ENCODE data around the gene ADNP. TPM values are rescaled to one million over a fixed set of nuclear protein-coding genes. Genes with fewer than 3 reads are reported as not detected.

ADNP gene
- total and polyA plus RNA-seq, 2 experiments from 2014 or later = 95.0 to 106 TPM

DNA sequence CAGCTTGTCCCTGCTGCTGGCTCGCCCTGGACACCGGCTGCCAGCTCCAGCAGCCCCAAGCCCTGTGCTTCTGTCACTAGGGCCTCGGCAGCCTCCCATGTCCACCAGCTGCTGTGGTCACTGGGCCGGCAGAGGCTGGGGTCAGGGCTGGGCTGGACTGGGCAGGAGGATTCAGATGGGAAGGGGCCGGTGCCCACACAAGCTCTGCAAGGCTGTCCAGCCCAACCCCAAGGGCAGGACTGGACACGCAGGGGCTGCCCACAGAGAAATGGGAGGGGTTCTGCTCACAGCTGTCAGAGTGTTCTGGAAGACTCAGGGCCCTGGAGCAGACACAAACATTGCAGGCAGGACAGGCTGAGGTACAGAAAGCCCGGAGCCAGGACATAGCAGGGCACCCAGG is 65.6 kb downstream of the ADNP start (continued):
- TF ChIP-seq, protein P1, sequence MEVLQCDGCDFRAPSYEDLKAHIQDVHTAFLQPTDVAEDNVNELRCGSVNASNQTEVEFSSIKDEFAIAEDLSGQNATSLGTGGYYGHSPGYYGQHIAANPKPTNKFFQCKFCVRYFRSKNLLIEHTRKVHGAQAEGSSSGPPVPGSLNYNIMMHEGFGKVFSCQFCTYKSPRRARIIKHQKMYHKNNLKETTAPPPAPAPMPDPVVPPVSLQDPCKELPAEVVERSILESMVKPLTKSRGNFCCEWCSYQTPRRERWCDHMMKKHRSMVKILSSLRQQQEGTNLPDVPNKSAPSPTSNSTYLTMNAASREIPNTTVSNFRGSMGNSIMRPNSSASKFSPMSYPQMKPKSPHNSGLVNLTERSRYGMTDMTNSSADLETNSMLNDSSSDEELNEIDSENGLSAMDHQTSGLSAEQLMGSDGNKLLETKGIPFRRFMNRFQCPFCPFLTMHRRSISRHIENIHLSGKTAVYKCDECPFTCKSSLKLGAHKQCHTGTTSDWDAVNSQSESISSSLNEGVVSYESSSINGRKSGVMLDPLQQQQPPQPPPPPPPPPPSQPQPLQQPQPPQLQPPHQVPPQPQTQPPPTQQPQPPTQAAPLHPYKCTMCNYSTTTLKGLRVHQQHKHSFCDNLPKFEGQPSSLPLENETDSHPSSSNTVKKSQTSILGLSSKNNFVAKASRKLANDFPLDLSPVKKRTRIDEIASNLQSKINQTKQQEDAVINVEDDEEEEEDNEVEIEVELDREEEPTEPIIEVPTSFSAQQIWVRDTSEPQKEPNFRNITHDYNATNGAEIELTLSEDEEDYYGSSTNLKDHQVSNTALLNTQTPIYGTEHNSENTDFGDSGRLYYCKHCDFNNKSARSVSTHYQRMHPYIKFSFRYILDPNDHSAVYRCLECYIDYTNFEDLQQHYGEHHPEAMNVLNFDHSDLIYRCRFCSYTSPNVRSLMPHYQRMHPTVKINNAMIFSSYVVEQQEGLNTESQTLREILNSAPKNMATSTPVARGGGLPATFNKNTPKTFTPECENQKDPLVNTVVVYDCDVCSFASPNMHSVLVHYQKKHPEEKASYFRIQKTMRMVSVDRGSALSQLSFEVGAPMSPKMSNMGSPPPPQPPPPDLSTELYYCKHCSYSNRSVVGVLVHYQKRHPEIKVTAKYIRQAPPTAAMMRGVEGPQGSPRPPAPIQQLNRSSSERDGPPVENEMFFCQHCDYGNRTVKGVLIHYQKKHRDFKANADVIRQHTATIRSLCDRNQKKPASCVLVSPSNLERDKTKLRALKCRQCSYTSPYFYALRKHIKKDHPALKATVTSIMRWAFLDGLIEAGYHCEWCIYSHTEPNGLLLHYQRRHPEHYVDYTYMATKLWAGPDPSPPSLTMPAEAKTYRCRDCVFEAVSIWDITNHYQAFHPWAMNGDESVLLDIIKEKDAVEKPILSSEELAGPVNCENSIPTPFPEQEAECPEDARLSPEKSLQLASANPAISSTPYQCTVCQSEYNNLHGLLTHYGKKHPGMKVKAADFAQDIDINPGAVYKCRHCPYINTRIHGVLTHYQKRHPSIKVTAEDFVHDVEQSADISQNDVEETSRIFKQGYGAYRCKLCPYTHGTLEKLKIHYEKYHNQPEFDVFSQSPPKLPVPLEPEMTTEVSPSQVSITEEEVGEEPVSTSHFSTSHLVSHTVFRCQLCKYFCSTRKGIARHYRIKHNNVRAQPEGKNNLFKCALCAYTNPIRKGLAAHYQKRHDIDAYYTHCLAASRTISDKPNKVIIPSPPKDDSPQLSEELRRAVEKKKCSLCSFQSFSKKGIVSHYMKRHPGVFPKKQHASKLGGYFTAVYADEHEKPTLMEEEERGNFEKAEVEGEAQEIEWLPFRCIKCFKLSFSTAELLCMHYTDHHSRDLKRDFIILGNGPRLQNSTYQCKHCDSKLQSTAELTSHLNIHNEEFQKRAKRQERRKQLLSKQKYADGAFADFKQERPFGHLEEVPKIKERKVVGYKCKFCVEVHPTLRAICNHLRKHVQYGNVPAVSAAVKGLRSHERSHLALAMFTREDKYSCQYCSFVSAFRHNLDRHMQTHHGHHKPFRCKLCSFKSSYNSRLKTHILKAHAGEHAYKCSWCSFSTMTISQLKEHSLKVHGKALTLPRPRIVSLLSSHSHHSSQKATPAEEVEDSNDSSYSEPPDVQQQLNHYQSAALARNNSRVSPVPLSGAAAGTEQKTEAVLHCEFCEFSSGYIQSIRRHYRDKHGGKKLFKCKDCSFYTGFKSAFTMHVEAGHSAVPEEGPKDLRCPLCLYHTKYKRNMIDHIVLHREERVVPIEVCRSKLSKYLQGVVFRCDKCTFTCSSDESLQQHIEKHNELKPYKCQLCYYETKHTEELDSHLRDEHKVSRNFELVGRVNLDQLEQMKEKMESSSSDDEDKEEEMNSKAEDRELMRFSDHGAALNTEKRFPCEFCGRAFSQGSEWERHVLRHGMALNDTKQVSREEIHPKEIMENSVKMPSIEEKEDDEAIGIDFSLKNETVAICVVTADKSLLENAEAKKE (CRISPR knock-in tag; IDR thresholded peaks at IDR 0.05) = no peak
- TF ChIP-seq EZH2phosphoT487 (IDR thresholded peaks at IDR 0.05; ENCODE audit: unreplicated experiment) (no peak), JUNB (IDR thresholded peaks at IDR 0.05; ENCODE audit: unreplicated experiment) (no peak), ZNF114 (CRISPR knock-in tag; IDR thresholded peaks at IDR 0.05) (no peak), STAT1 (IDR thresholded peaks at IDR 0.05; ENCODE audit: unreplicated experiment) (no peak), ZNF331 (CRISPR knock-in tag; IDR thresholded peaks at IDR 0.05; ENCODE audit: low read depth) (no peak)
- TF ChIP-seq, protein P2, sequence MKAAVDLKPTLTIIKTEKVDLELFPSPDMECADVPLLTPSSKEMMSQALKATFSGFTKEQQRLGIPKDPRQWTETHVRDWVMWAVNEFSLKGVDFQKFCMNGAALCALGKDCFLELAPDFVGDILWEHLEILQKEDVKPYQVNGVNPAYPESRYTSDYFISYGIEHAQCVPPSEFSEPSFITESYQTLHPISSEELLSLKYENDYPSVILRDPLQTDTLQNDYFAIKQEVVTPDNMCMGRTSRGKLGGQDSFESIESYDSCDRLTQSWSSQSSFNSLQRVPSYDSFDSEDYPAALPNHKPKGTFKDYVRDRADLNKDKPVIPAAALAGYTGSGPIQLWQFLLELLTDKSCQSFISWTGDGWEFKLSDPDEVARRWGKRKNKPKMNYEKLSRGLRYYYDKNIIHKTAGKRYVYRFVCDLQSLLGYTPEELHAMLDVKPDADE (IDR thresholded peaks at IDR 0.05) = no peak

DNA sequence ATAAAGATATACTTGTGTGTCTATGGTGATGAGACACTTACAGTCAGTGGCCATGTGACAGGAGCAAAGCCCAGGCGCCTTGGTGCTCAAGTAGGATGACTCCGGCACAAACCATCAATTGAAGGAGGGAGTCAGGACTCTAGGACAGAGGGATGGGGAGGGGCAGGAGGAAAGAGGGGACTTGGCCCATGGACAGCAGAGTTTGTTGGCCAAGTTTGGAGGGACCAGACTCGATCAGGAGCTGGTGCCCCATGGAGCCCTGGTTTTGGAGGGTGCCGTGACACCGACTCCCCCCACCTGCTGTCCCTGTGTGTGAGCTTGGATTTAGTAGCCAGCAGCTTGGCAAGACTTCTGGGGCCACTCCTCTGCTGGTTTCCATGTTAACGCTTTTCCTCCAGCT is 66.1 kb downstream of the ADNP start:
- H3K36me3 ChIP-seq (ENCODE audit: insufficient read depth) = no peaks in the 10 kb centered on the region
- Mint-ChIP-seq H3K27ac (no peak overlapping the region), H3K4me3 (no peak overlapping the region), H3K4me1 (peaks cover 38% of the 10 kb centered on the region), H3K9me3 (no peaks in the 10 kb centered on the region), H3K36me3 (ENCODE audit: low read depth) (no peaks in the 10 kb centered on the region), H3K27me3 (ENCODE audit: insufficient read depth, low read depth, poor library complexity) (peaks cover 13% of the 10 kb centered on the region)
- H3F3A ChIP-seq (replicated peaks; ENCODE audit: low read depth) = peaks cover 8% of the 10 kb centered on the region; the same call in 1 of the 2 replicates
- no peak overlapping the region for H3K27ac ChIP-seq (ENCODE audit: low read depth)
- DNase-seq (ENCODE audit: low spot score) = no peak
- no peaks in the 10 kb centered on the region for H3K27me3 ChIP-seq (ENCODE audit: insufficient read depth)
- 0 out of 2 replicates have a peak overlapping the region, but pooled peaks have one; percentile 60 for H3K4me2 ChIP-seq
- no peaks in the 10 kb centered on the region; the same call in 1 of the 2 replicates for H4K20me1 ChIP-seq (replicated peaks; ENCODE audit: insufficient read depth)
- ATAC-seq = no peak
- no peaks in the 10 kb centered on the region for H3K79me2 ChIP-seq (replicated peaks; ENCODE audit: insufficient read depth)
- no peak overlapping the region for H2AFZ ChIP-seq
- peaks cover 19% of the 10 kb centered on the region for H3K4me1 ChIP-seq (ENCODE audit: insufficient read depth)
- no peak overlapping the region for H3K4me3 ChIP-seq
- no peaks in the 10 kb centered on the region for H3K9me2 ChIP-seq (ENCODE audit: insufficient read depth)
- TF ChIP-seq, protein P1 (CRISPR knock-in tag; IDR thresholded peaks at IDR 0.05) = no peak
- no peak for TF ChIP-seq EZH2 (IDR thresholded peaks at IDR 0.05; ENCODE audit: low read depth, unreplicated experiment)
- no peak for TF ChIP-seq ZNF331 (CRISPR knock-in tag; IDR thresholded peaks at IDR 0.05; ENCODE audit: low read depth)
- no peak for TF ChIP-seq JUNB (IDR thresholded peaks at IDR 0.05; ENCODE audit: unreplicated experiment)
- no peak for TF ChIP-seq POLR2AphosphoS5 (IDR thresholded peaks at IDR 0.05; ENCODE audit: low read depth)
